ENCODE results near the gene CHCHD3.

DNA sequence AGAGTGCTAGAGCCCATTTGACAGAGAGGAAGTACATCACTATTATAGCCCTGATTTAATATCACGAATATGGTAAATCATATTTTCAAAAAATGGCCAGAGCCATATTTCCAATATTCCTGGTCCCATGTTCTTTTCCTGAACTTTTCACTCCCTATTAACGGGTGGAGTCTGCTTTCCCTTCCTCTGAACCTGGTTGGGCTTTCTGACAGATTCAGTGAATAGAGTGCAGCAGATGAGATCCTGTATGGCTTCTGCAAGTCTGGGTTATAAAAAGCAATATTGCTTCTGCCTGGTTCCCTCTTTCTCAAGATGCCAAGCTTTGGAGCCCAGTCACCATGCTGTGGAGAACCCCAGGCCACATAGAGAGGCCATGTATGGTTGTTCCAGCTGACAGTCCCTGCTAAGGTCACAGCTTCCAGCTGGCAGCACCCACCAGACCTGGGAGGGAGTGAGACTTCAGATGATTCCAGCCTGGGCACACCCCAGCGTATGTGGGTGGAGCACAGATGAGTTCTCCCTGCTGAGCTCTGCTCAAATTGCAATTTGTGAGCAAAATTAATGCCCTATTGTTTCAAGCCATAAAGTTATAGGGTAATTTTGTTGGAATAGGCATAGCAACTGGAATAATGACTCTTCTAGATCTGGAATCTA is 17.9 kb upstream of the CHCHD3 start:
- TF ChIP-seq, protein P1, sequence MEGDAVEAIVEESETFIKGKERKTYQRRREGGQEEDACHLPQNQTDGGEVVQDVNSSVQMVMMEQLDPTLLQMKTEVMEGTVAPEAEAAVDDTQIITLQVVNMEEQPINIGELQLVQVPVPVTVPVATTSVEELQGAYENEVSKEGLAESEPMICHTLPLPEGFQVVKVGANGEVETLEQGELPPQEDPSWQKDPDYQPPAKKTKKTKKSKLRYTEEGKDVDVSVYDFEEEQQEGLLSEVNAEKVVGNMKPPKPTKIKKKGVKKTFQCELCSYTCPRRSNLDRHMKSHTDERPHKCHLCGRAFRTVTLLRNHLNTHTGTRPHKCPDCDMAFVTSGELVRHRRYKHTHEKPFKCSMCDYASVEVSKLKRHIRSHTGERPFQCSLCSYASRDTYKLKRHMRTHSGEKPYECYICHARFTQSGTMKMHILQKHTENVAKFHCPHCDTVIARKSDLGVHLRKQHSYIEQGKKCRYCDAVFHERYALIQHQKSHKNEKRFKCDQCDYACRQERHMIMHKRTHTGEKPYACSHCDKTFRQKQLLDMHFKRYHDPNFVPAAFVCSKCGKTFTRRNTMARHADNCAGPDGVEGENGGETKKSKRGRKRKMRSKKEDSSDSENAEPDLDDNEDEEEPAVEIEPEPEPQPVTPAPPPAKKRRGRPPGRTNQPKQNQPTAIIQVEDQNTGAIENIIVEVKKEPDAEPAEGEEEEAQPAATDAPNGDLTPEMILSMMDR (IDR thresholded peaks at IDR 0.05): no peak
- no peak for TF ChIP-seq POLR2A (IDR thresholded peaks at IDR 0.05)

Measured in right lobe of liver (tissue), 4 donors.